KMS-11 (cell line): ENCODE data around the gene LTO1.

ENCODE experiments used
- H2AFZ ChIP-seq: fragments of 200-600 bp; sonication (generic); 2 replicates; pipeline ENCODE4 v1.6.1; 2016; ENCODE audit warnings: antibody characterized with exemption, mixed run types, low read depth
- H3K27ac ChIP-seq: fragments of 200-600 bp; sonication (generic); 2 replicates; pipeline ENCODE4 v1.6.1; 2016; ENCODE audit warnings: mild to moderate bottlenecking, mixed run types
- H3K27me3 ChIP-seq: fragments of 200-600 bp; sonication (generic); 2 replicates; pipeline ENCODE4 v1.6.1; 2017; ENCODE audit warnings: mild to moderate bottlenecking, low read depth, mixed run types, moderate library complexity; ENCODE audit not compliant: insufficient read depth
- H3K36me3 ChIP-seq: fragments of 200-600 bp; sonication (generic); 2 replicates; pipeline ENCODE4 v1.6.1; 2017; ENCODE audit warnings: mild to moderate bottlenecking, mixed run types; ENCODE audit not compliant: insufficient read depth
- H3K4me1 ChIP-seq: fragments of 200-600 bp; sonication (generic); 2 replicates; pipeline ENCODE4 v1.6.1; 2016; ENCODE audit warnings: mild to moderate bottlenecking, low read depth, mixed run types; ENCODE audit not compliant: poor library complexity, severe bottlenecking
- H3K4me2 ChIP-seq: fragments of 200-600 bp; sonication (generic); 2 replicates; pipeline ENCODE4 v1.7.0; 2016; ENCODE audit warnings: mild to moderate bottlenecking, mixed run types
- H3K4me3 ChIP-seq: fragments of 200-600 bp; sonication (generic); IDR thresholded peaks from 2 replicates; pipeline ENCODE4 v1.6.1; 2017; ENCODE audit warnings: low read depth, low read length, mixed read lengths; ENCODE audit not compliant: insufficient read depth
- H3K79me2 ChIP-seq: fragments of 200-600 bp; sonication (generic); 2 replicates; pipeline ENCODE4 v1.6.1; 2016; ENCODE audit warnings: low read depth, mixed run types; ENCODE audit not compliant: insufficient read depth
- H3K9ac ChIP-seq: fragments of 200-600 bp; sonication (generic); 2 replicates; pipeline ENCODE4 v1.6.1; 2016; ENCODE audit warnings: mild to moderate bottlenecking, mixed run types
- H4K20me1 ChIP-seq: fragments of 200-600 bp; sonication (generic); 2 replicates; pipeline ENCODE4 v1.6.1; 2016; ENCODE audit warnings: mild to moderate bottlenecking, mixed run types; ENCODE audit not compliant: insufficient read depth
- TF ChIP-seq, protein P1 (sequence below): fragments of 200-600 bp; sonication (generic); conservative IDR thresholded peaks from 2 replicates; pipeline ENCODE4 v1.6.1; 2017; ENCODE audit warnings: low read depth, mild to moderate bottlenecking, antibody characterized with exemption, low read length, moderate library complexity, mixed read lengths

Gene LTO1

DNA sequence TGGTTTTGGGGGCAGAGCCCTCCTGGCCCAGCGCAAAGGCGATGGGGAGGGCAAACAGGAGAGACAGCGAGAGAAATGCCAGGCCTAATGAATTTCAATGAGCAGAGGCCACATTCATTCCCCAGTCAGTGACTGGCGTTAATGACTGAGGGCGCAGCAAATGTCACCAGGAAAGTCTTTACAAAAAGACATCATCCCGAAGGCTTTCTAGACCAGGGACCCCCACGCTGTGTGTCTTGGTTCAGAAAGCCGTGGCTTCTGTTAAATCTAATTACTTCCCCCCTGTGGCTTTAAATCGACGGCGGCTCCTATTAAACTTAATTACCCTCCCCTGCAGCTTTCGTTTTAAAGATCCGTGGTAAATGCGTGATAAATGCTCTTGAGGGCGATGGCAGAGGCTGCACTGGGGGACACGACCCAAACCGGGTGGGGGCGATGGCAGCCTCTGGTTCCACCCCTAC, 30.2 kb upstream of the LTO1 start:
- Histone ChIP-seq H3K27me3 (peaks cover 17% of the 10 kb centered on the region), H3K4me1 (no peaks in the 10 kb centered on the region), H3K36me3 (no peaks in the 10 kb centered on the region), H3K4me3 (no peak overlapping the region), H3K9ac (no peak overlapping the region), H3K27ac (no peak overlapping the region), H4K20me1 (no peaks in the 10 kb centered on the region), H3K79me2 (no peaks in the 10 kb centered on the region), H2AFZ (no peak overlapping the region), H3K4me2 (no peak overlapping the region)
- TF ChIP-seq, protein P1, sequence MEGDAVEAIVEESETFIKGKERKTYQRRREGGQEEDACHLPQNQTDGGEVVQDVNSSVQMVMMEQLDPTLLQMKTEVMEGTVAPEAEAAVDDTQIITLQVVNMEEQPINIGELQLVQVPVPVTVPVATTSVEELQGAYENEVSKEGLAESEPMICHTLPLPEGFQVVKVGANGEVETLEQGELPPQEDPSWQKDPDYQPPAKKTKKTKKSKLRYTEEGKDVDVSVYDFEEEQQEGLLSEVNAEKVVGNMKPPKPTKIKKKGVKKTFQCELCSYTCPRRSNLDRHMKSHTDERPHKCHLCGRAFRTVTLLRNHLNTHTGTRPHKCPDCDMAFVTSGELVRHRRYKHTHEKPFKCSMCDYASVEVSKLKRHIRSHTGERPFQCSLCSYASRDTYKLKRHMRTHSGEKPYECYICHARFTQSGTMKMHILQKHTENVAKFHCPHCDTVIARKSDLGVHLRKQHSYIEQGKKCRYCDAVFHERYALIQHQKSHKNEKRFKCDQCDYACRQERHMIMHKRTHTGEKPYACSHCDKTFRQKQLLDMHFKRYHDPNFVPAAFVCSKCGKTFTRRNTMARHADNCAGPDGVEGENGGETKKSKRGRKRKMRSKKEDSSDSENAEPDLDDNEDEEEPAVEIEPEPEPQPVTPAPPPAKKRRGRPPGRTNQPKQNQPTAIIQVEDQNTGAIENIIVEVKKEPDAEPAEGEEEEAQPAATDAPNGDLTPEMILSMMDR, result no peak

DNA sequence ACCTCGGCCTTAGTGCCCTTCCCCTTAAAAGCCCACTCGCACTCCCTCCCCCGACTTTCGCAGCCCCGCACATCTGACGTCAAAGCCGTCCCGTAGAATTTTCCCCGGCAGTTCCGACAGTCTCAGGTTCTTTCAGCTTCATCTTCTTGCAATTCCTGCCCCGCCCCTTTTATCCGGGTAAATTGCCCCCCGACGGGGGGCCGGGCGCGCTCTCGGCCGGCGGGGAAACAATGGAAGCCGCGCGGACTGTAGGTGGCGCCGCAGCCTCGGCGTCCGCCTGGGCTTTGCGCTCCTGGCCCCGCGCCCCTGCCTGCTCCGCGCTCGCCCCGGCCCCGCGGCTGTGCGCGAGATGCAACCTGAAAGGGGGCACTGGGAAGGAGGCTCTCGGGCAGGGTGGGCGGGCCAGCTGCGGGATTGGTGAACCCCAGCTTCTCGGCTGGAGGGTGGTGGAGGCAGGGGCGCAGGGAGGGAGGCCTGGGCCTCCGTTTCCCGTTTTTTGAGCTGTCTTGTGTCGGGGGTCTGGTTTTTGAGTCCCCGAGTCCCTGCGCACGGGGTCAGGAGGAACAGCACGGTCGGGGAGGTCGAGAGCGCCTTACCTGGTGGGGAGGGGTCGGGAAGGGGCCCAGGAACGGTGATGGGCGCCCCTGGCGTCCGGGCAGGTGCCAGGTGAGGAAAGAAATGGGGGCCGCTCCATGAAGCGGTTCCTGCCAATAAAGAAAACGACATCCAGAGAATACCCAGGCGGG, 29.5 kb upstream of the LTO1 start:
- Histone ChIP-seq H3K27ac (no peak overlapping the region), H3K4me3 (no peak overlapping the region), H3K27me3 (peaks cover 17% of the 10 kb centered on the region), H4K20me1 (no peaks in the 10 kb centered on the region), H3K79me2 (no peaks in the 10 kb centered on the region), H2AFZ (no peak overlapping the region), H3K36me3 (no peaks in the 10 kb centered on the region), H3K9ac (no peak overlapping the region), H3K4me2 (no peak overlapping the region), H3K4me1 (no peaks in the 10 kb centered on the region)
- TF ChIP-seq, protein P1, result no peak

DNA sequence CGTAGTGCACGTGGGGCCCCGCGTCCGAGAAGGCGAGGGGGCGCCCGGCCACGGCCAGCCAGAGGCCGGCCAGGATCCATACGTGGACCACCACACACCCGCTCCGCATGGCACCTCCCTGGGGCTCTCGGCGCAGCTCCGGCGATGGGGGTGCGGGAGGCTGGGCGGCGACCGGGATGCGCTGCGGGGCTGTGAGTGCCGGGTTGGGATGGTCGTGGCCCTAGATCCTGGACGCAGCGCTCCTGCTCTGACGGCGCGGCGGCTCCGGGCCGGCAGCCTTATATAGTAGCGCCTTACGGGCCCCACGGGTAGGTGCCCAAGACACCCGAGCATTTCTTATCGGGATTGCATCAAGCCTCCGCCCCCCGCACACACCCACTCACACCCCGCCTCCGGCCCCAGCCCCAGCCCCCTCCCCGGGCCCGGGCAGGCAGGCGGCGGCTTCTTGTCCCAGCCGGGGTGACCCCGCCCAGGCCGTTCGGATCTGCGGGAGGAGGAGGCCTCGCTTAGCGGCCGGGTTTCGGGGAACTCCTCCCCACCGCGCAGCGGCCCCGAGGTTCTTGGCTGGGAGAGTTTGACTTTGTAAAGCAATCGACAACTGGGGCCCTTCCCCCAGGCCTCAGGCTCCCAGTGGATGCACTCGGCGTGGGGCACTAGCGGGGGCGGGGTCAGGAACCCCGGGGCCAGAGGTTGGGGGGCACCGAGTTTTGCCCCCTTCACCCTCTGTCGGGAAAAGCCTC, 28.8 kb upstream of the LTO1 start, which contains the start of gene FGF19:
Gene FGF19, minus strand, starts transcription at position 255 of the 740 bp plus-strand sequence. Its CDS starts 146 bp downstream, at position 109.
- TF ChIP-seq, protein P1, result no peak
- Histone ChIP-seq H3K9ac (no peak within 1 kb of the TSS), H3K36me3 (no peaks in the 10 kb centered on the region)

DNA sequence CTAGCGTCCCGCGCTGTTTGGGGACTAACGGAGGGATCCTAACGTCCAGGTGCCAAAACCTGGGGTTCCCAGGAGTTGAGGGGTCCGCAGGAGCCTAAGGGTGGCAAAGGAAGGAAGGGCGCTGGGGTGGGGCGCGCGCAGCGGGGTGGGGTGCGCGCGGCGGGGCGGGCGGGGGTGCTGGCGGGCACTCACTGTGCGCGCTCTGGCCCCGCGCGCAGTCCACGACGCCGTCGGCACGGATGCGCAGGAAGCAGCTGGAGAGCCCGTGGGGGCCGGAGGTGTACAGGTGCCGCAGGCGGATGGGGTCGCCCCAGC, 28.3 kb upstream of the LTO1 start:
- Histone ChIP-seq H3K36me3 (no peaks in the 10 kb centered on the region), H3K27me3 (peaks cover 17% of the 10 kb centered on the region), H3K27ac (no peak overlapping the region), H3K4me1 (no peaks in the 10 kb centered on the region), H3K4me2 (no peak overlapping the region), H3K4me3 (no peak overlapping the region), H3K9ac (no peak overlapping the region), H2AFZ (no peak overlapping the region), H3K79me2 (no peaks in the 10 kb centered on the region), H4K20me1 (no peaks in the 10 kb centered on the region)
- TF ChIP-seq, protein P1, result no peak

More for the DNA sequence above, 28.8 kb upstream of the LTO1 start, which contains the start of gene FGF19:
- no peaks in the 10 kb centered on the region for H3K4me1 ChIP-seq
- H3K27ac ChIP-seq, result no peak within 1 kb of the TSS
- no peak within 1 kb of the TSS for H3K4me2 ChIP-seq
- H2AFZ ChIP-seq, result no peak within 1 kb of the TSS
- H3K27me3 ChIP-seq, result peaks cover 17% of the 10 kb centered on the region
- H3K4me3 ChIP-seq, result no peak within 1 kb of the TSS
- no peaks in the 10 kb centered on the region for H4K20me1 ChIP-seq
- no peaks in the 10 kb centered on the region for H3K79me2 ChIP-seq
